HG03280 (cell line): ENCODE data around the gene CYP2W1.

Experiments
- ATAC-seq: cut with Tn5 transposase; IDR thresholded peaks from one replicate; pipeline ENCODE4 v1.9.1; 2021; ENCODE audit warnings: mild to moderate bottlenecking, moderate library complexity; ENCODE audit not compliant: unreplicated experiment

Gene CYP2W1

DNA sequence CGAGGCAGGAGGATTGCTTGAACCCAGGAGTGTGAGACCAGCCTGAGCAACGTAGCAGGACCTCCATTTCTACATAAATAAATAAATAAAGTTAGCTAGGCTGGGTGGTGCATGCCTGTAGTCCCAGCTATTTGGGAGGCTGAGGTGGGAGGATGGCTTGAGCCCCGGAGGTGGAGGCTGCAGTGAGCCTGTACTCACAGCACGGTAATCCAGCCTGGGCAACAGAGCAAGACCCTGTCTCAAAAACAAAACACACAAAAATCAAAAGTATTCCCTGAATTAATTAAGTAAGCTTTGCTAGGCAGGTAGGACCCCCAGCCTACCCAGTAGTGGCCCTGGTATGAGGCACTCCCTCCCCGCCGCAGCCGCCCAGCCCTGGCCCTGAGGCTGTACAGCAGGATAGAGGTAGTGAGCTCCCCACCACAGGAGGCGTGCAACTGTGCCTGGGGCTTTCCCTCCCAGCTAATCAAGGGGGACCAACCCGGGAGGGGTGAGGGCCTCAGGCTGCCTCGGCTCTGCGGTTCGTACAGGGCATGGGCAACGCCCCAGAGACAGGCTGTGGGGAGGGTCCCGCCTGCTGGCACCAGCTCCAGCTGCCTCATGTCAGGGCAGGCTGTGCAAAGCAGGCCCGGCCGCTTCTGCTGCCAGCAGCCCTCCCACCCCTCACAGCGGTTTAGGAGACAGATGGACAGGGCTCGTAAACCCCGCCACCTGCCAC, 1.0 kb upstream of the CYP2W1 start:
- no peak for ATAC-seq

DNA sequence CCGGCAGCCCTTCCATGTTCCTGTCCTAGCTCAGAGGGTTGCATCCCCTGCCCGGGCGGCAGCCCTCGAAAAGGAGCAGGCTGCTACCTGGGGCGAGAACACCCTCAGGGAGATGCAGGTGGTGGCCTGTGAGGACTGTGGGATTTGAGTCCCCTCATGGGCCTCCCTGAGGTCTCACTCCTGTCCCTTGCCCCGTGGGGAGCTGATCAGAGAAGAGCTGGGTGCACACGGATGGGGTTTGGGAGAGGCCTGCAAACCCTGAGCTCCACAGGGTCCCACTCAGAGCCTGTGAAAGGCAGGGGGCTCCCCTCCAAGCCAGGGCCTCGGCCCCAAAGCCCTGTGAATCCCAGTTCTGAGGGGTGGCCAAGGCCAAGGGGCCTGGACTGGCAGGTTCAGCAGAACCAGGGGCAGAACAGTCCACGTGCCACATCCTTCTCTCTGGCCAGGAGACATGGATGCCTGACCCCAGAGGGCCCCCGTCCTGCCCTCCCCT, 424 bp upstream of the CYP2W1 start:
- ATAC-seq: no peak

DNA sequence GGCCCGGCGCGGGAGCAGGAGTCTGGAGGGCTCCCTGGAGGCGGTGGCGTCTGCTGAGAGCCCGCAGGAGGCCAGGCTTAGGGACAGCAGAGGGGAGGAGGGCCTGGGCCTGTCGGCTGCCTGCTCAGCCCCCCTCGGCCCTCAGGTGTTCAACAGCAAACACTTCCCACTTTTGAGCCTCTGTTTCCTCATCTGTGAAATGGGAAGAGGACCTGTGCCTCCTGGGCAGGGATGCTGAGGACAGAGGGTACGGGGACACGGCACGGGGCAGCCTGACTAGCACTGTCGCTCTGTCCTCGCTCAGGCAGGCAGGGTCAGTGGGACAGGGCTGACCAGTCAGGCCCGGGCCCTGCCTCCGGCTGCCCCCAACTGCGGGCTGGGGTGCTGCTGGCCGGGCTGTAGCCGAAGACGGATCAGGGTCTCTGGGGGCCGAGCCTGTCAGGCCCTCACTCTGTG, 663 bp downstream of the CYP2W1 start:
- no peak for ATAC-seq

DNA sequence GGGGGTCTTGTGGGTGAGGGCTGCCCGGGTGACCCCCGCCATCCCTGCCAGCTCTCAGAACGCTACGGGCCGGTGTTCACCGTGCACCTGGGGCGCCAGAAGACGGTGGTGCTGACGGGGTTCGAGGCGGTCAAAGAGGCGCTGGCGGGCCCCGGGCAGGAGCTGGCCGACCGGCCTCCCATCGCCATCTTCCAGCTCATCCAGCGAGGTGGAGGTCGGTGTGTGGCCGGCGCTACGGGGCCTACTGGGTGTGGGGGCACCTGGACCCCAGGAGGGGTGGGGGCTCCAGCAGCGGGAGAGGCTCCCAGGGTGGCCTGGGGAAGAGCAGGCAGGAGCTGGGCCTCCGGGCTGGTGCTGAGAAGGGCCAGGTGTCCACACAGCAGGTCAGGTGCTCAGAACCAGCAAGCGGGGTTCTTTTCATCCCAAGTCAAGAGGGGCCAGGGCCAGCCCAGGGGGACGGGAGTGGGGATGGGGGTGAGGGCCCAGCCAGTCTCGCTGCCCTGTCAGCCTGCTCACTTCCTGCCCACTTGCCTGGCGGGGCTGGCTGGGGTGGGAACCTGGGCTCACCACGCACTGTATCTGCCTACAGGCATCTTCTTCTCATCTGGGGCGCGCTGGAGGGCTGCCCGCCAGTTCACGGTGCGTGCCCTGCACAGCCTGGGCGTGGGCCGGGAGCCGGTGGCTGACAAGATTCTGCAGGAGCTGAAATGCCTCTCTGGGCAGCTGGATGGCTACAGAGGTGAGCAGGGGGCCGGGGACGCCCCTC, 1.6 kb downstream of the CYP2W1 start:
- no peak for ATAC-seq

- ATAC-seq: no peak
These were observed 2.1 kb downstream of the CYP2W1 start for GRCh38 chr7:985127-985416.

GRCh38 chr7:985915-986741, 3.1 kb downstream of the CYP2W1 start:
- ATAC-seq: no peak

DNA sequence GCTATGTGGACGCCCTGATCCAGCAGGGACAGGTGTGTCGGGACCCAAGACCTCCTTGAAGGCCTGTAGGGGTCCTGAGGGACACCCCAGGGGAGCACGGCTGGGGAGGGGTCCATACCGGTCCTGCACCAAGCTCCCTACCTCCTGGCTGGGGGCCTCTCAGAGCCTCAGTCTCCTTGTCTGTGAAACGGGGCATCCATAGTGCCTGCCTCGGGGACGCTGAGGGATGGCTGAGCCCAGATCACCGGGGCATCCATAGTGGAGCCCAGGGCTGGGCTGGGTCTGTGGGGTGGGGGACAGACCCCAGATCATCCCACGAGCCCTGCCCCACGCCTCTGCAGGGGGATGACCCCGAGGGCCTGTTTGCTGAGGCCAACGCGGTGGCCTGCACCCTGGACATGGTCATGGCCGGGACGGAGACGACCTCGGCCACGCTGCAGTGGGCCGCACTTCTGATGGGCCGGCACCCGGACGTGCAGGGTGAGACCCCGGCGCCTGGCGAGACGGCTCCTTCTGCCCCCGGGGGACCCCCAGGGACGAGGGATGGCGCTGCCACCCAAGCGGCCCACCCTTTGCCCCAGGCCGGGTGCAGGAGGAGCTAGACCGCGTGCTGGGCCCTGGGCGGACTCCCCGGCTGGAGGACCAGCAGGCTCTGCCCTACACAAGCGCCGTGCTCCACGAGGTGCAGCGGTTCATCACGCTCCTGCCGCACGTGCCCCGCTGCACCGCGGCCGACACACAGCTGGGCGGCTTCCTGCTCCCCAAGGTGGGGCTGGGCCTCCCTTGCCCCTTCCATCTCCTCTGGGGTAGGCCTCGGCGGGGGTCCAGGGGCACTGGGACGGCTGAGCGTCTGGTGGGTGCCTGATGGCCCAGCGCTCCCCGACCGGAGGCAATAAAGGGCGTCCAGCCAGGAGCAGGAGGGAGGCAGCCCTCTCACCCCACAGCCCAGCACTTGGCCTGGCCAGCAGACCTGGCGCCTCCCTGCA, 4.1 kb downstream of the CYP2W1 start:
- no peak for ATAC-seq

DNA sequence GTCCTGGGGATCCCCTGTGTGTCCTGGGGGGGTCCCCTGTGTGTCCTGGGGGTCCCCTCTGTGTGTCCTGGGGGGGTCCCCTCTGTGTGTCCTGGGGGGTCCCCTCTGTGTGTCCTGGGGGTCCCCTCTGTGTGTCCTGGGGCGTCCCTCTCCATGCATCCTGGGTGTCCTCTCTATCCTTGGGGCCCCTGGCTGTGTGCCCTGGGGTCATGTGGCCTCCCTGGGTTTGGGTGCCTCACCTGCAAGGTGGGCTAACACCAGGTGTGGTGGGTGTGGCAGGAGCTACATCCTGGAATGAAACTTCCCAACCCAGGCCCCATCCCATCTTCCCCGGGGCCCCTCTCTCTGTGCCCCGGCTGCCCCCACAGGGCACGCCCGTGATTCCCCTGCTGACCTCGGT, 4.9 kb downstream of the CYP2W1 start:
- no peak for ATAC-seq

DNA sequence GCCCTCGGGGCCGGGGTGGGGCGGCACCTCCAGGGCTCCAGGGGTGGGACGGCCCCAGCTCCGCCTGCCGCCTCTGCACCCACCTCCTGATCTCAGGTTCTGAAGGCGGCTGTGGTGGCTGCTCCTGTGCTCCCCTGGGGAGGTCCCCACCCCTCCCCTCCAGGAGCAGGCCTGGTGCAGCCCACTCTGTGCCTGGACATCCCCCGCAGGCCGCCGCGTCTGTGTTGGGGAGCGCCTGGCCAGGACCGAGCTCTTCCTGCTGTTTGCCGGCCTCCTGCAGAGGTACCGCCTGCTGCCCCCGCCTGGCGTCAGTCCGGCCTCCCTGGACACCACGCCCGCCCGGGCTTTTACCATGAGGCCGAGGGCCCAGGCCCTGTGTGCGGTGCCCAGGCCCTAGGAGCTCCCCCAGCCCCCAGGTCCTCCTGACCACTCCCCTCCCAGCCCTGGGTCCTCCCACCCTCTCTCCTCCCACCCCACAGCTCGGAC, 5.5 kb downstream of the CYP2W1 start:
- no peak for ATAC-seq

DNA sequence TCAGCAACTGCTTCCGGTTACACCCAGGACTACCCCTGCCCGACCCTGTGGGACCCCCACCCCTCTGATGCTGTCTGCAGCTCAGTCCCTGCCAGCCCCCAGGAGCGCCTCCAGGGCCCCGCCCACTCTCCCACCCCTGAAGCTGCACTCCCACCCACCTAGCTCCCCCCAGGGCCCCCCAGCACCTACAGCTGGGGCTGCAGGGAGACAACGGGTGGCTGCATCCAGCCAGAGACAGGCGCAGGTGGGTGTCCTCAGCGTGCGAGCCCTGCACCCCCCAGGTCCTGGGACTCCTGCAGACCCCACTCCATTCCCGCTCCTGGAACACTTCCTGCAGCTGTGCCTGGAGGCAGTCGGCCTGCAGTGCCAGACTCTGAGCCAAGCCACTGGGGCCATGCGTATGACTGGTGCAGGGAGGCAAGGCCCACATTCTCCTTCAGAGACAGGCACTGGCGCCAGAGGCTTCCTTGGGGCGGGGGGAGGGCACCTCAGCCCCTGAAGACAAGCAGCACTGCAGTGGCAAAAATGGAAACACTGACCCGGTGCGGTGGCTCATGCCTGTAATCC, 6.1 kb downstream of the CYP2W1 start:
- ATAC-seq: no peak

GRCh38 chr7:990352-990932, 7.5 kb downstream of the CYP2W1 start:
- ATAC-seq: no peak

GRCh38 chr7:990933-991728, 8.2 kb downstream of the CYP2W1 start:
- ATAC-seq: no peak

DNA sequence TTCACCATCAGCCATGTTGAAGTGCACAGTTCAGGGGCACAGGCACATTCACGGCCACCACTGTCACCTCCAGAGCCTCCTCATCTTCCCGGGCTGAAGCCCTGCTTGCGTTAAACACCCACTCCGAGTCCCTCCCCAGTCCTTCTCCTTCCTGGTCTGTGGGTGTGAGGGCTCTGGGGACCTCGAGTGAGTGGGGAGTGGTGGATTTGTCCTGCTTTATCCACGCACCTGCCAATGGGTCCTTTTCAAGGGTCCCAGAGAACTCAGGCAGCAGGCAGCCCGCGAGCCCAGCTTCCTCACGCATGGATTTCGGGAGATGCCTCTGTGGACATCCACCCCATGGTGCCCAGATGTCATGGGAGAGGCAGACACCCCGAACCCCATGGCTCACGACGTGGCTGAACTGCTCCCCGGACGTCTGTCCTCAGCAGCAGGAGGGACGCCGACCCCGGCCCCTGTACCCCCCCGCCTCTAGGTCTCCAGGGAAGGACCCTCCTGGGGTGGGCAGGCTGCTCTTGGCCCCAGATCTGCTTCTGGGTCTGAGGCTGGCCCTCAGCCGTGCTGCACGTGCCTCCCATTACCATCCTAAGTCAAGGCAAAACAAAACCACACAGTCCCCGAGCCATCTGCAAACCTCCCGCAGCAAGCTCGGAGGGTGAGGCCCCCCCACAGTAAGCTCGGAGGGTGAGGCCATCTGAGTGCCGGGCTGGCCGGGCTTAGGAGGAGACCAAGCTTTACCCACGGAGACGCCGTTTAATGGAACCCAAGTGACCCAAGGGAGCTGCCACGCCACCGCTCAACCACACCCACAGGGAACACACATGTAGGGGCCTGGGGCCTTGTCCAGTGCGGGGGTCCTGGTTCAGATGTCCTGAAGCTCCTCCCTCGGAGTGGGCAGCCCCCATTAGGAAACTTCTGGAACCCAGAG, 9.0 kb downstream of the CYP2W1 start:
- ATAC-seq: no peak

DNA sequence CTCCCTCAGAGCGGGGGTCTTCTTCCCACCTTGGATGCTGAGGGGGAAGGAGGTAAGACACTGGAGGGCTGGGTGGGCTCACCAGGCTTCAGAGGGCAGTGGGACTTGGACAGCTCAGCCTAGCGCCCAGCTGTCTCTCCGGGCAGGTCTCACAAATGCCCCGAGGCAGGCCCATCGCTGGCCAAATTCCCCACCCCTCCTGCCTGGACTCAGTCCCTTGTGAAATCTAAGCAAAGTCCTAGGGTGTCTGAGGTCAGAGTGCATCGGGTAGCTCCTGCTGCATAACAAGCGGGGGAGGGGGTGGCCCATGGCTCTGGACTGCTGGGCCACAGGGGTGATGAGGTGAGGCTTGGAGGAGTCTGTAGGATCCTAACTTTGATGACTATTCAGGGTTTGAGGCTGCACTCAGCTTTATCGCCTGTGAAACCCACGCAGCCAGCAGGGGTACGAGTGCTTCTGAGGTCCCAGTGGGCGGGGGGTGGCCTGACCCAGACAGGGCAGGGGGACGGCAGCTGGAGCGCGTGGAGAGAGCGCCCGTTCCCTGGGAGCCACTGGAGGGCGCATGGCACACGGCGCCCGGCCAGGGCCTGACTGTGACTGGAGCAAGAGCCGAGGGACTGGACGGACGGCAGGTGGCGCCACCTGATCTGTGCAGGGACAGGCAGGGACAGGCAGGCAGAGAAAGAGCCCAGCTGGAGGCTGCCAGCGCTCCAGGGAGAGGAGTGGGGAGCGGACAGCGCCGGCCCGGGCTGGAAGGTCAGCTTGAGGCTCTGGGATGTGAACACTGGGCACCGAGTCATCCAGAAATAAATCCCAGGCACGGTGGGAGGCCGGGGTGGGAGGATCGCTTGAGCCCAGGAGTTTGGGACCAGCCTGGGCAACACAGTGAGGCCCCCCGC, 10.0 kb downstream of the CYP2W1 start:
- peak; percentile 87 for ATAC-seq

DNA sequence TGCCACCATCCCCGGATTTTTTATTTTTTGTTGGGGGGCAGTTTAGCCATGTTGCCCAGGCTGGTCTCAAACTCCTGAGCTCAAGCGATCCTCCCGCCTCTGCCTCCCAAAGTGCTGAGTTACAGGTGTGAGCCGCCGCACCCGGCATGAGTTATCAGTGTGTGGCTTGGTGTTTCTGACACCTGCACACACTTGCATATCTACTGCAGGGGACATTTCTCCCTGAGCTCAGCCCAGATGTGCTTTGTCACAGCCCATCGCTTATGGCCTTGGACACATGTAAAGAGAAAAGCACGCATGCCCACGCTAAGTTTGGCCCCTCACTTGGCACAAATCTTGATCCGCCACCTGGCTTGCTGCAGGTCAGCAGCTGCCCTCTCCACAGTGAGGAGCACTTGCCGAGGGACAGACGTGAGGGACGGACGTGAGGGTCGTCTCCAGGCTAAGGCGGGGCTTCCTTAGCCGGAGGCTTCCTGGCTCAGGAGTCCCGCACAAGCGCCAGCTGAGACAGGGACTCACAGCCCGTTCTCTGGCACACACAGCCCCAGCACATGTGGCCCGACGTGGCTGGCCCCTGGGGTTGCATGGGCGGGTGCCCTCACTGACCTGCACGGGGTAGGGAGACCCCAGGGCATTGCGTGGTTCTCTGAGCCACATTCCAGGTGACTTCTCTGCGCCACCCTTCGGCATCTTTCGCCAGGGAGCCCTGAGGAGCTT, 11.8 kb downstream of the CYP2W1 start:
- ATAC-seq: no peak

DNA sequence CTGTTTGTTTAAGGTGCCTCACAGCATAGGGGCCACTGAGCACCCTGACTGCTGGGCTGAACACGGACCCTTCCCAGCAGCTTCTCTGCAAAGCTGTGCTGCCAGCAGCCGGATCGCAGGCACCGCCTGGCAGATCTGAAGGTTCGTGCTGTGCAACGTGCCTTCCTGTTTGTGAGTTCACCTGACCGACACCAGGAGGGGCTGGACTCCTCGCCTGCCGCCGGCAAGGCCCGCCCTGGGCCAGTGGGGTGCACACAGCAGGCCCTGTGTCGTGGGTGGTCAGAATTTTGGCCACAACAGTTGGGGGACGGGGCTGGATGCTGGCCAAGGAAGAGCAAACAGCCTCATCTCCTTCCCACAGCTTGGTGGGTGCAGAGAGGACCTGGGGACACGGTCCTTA, 12.6 kb downstream of the CYP2W1 start:
- no peak for ATAC-seq
